ENCODE data around the gene BIK. TPM values are rescaled to one million over a fixed set of nuclear protein-coding genes. Genes with fewer than 3 reads are reported as not detected.

Gene BIK
- total and polyA plus RNA-seq, 2 experiments from 2014 or later: 9.6 to 9.8 TPM

GRCh38 chr22:43147821-43148220 lies 37.3 kb downstream of the BIK start:
- Mint-ChIP-seq H3K36me3 (ENCODE audit: low read depth) (no peaks in the 10 kb centered on the region), H3K27me3 (ENCODE audit: insufficient read depth, low read depth, poor library complexity) (peaks cover 18% of the 10 kb centered on the region), H3K27ac (no peak overlapping the region), H3K4me3 (no peak overlapping the region), H3K9me3 (no peaks in the 10 kb centered on the region), H3K4me1 (peaks cover 6% of the 10 kb centered on the region)
- H3K4me1 ChIP-seq (ENCODE audit: insufficient read depth): no peaks in the 10 kb centered on the region; the same call in 1 of the 2 replicates
- no peak for ATAC-seq
- no peaks in the 10 kb centered on the region for H4K20me1 ChIP-seq (replicated peaks; ENCODE audit: insufficient read depth)
- H3K4me3 ChIP-seq: no peak overlapping the region
- no peak for TF ChIP-seq ZNF114 (CRISPR knock-in tag; IDR thresholded peaks at IDR 0.05)
- TF ChIP-seq NANOG (IDR thresholded peaks at IDR 0.05; ENCODE audit: borderline replicate concordance): no peak
- TF ChIP-seq EZH2 (IDR thresholded peaks at IDR 0.05; ENCODE audit: low read depth, unreplicated experiment): no peak
- TF ChIP-seq REST (IDR thresholded peaks at IDR 0.05; ENCODE audit: unreplicated experiment): no peak
- no peak for TF ChIP-seq JUNB (IDR thresholded peaks at IDR 0.05; ENCODE audit: unreplicated experiment)
- TF ChIP-seq STAT1 (IDR thresholded peaks at IDR 0.05; ENCODE audit: unreplicated experiment): no peak
- no peaks in the 10 kb centered on the region for H3K36me3 ChIP-seq (ENCODE audit: insufficient read depth)
- H3K79me2 ChIP-seq (replicated peaks; ENCODE audit: insufficient read depth): no peaks in the 10 kb centered on the region
- no peaks in the 10 kb centered on the region for H3K9me2 ChIP-seq (ENCODE audit: insufficient read depth)
- H3F3A ChIP-seq (replicated peaks; ENCODE audit: low read depth): no peaks in the 10 kb centered on the region; the same call in 1 of the 2 replicates
- no peak overlapping the region for H2AFZ ChIP-seq
- peaks cover 17% of the 10 kb centered on the region for H3K27me3 ChIP-seq (ENCODE audit: insufficient read depth)
- no peak for DNase-seq (ENCODE audit: low spot score)
- H3K4me2 ChIP-seq: no peak overlapping the region
- no peak overlapping the region for H3K27ac ChIP-seq (ENCODE audit: low read depth)

GRCh38 chr22:43148581-43148980 lies 38.0 kb downstream of the BIK start:
- no peaks in the 10 kb centered on the region for H3K36me3 Mint-ChIP-seq (ENCODE audit: low read depth)
- no peak overlapping the region for H3K27ac Mint-ChIP-seq
- DNase-seq (ENCODE audit: low spot score) (no peak), ATAC-seq (no peak)
- H3K36me3 ChIP-seq (ENCODE audit: insufficient read depth): no peaks in the 10 kb centered on the region
- H4K20me1 ChIP-seq (replicated peaks; ENCODE audit: insufficient read depth): no peaks in the 10 kb centered on the region
- H3K4me1 Mint-ChIP-seq: peaks cover 6% of the 10 kb centered on the region
- H3K9me3 Mint-ChIP-seq: no peaks in the 10 kb centered on the region
- H3K4me1 ChIP-seq (ENCODE audit: insufficient read depth): no peaks in the 10 kb centered on the region; the same call in 1 of the 2 replicates
- no peak overlapping the region for H3K27ac ChIP-seq (ENCODE audit: low read depth)
- no peaks in the 10 kb centered on the region for H3K9me2 ChIP-seq (ENCODE audit: insufficient read depth)
- no peak overlapping the region for H3K4me3 ChIP-seq
- H2AFZ ChIP-seq: no peak overlapping the region
- no peaks in the 10 kb centered on the region for H3K79me2 ChIP-seq (replicated peaks; ENCODE audit: insufficient read depth)
- H3K27me3 ChIP-seq (ENCODE audit: insufficient read depth): peaks cover 17% of the 10 kb centered on the region
- H3K4me2 ChIP-seq: no peak overlapping the region
- H3K4me3 Mint-ChIP-seq: no peak overlapping the region
- no peaks in the 10 kb centered on the region; the same call in 1 of the 2 replicates for H3F3A ChIP-seq (replicated peaks; ENCODE audit: low read depth)
- H3K27me3 Mint-ChIP-seq (ENCODE audit: insufficient read depth, low read depth, poor library complexity): peaks cover 18% of the 10 kb centered on the region
- TF ChIP-seq NANOG (IDR thresholded peaks at IDR 0.05; ENCODE audit: borderline replicate concordance): no peak
- no peak for TF ChIP-seq EZH2 (IDR thresholded peaks at IDR 0.05; ENCODE audit: low read depth, unreplicated experiment)
- TF ChIP-seq CTCF (conservative IDR thresholded peaks at IDR 0.05; ENCODE audit: low read depth in 2 of 2): no peak
- TF ChIP-seq EZH2phosphoT487 (IDR thresholded peaks at IDR 0.05; ENCODE audit: unreplicated experiment): no peak
- no peak for TF ChIP-seq ETS1 (IDR thresholded peaks at IDR 0.05)
